ENCODE data around the gene CNTNAP2.

GRCh38 chr7:147415991-147416390, 1299.4 kb downstream of the CNTNAP2 start:
- TF ChIP-seq RAD21 (IDR thresholded peaks at IDR 0.05) (no peak), CTCF (IDR thresholded peaks at IDR 0.05; ENCODE audit: low read depth, low read length, missing input control) (no peak), HNF4A (conservative IDR thresholded peaks at IDR 0.05) (no peak), GABPA (IDR thresholded peaks at IDR 0.05 in 1 of 2, conservative IDR thresholded peaks at IDR 0.05 in 1 of 2) (no peak), JUND (IDR thresholded peaks at IDR 0.05) (no peak), ZBTB33 (IDR thresholded peaks at IDR 0.05) (no peak), MAX (IDR thresholded peaks at IDR 0.05) (no peak), REST (IDR thresholded peaks at IDR 0.05) (no peak), EGR1 (IDR thresholded peaks at IDR 0.05; ENCODE audit: low read depth in 2 of 2) (no peak), SP1 (IDR thresholded peaks at IDR 0.05) (no peak)
